ENCODE data around the gene TTC17. TPM values are rescaled to one million over a fixed set of nuclear protein-coding genes. Genes with fewer than 3 reads are reported as not detected.
"Not testable (repeated sequence)": the region's sequence is repeated elsewhere in the genome, so short reads cannot be mapped to it uniquely, and the experiment has no call there.

TTC17 gene
- total and polyA plus RNA-seq, 10 donors: 31.1 to 208 (median 109) TPM

GRCh38 chr11:43316451-43316850 lies 42.3 kb upstream of the TTC17 start:
- Histone ChIP-seq H3K27me3 (replicated peaks in 1 of 7) (no peaks in the 10 kb centered on the region), H3K4me3 (no peak overlapping the region), H3K36me3 (peaks cover 0 to 46% (median 32%) of the 10 kb centered on the region in 6 donors), H3K9me3 (no peaks in the 10 kb centered on the region), H3K27ac (no peak overlapping the region), H3K4me1 (peaks cover 25 to 56% (median 47%) of the 10 kb centered on the region in 6 donors)
- 60 to 82% (median 67%) methylated on average over 6 of the region's 6 CpGs for WGBS, 5 donors
- intact Hi-C loops (cut with DNase I; ENCODE audit: low total_unique reads): no loop called here
- TF ChIP-seq CTCF (IDR thresholded peaks at IDR 0.05 in 8 of 11, conservative IDR thresholded peaks at IDR 0.05 in 3 of 11): no peak
- no peak for TF ChIP-seq POLR2AphosphoS5 (IDR thresholded peaks at IDR 0.05)
- no peak for TF ChIP-seq POLR2A (IDR thresholded peaks at IDR 0.05)
- no peak for DNase-seq

- Histone ChIP-seq H3K4me3 (no peak overlapping the region), H3K27ac (no peak overlapping the region), H3K36me3 (peaks cover 10 to 100% (median 97%) of the 10 kb centered on the region in 6 donors), H3K27me3 (replicated peaks in 1 of 7) (no peaks in the 10 kb centered on the region), H3K4me1 (no peaks in the 10 kb centered on the region), H3K9me3 (no peaks in the 10 kb centered on the region)
- WGBS, 5 donors: 80 to 94% (median 89%) methylated on average over 2 of the region's 2 CpGs
- TF ChIP-seq CTCF (IDR thresholded peaks at IDR 0.05 in 8 of 11, conservative IDR thresholded peaks at IDR 0.05 in 3 of 11) (no peak), POLR2A (IDR thresholded peaks at IDR 0.05) (no peak), POLR2AphosphoS5 (IDR thresholded peaks at IDR 0.05) (no peak)
- DNase-seq: no peak
- intact Hi-C loops (cut with DNase I; ENCODE audit: low total_unique reads): no loop called here
Measured at GRCh38 chr11:43327987-43328386, 30.7 kb upstream of the TTC17 start.

- 94 to 100% (median 99%) methylated on average over 2 of the region's 2 CpGs for WGBS, 5 donors
- Histone ChIP-seq H3K4me1 (no peaks in the 10 kb centered on the region), H3K4me3 (no peak overlapping the region), H3K36me3 (peaks cover 10 to 100% (median 96%) of the 10 kb centered on the region in 6 donors), H3K27me3 (replicated peaks in 1 of 7) (no peaks in the 10 kb centered on the region), H3K9me3 (no peaks in the 10 kb centered on the region), H3K27ac (no peak overlapping the region)
- intact Hi-C loops (cut with DNase I; ENCODE audit: low total_unique reads): no loop called here
- DNase-seq: no peak
- TF ChIP-seq POLR2A (IDR thresholded peaks at IDR 0.05) (no peak), CTCF (IDR thresholded peaks at IDR 0.05 in 8 of 11, conservative IDR thresholded peaks at IDR 0.05 in 3 of 11) (no peak), POLR2AphosphoS5 (IDR thresholded peaks at IDR 0.05) (no peak)
Measured at GRCh38 chr11:43328482-43328881, 30.2 kb upstream of the TTC17 start.

- TF ChIP-seq POLR2AphosphoS5 (IDR thresholded peaks at IDR 0.05) (no peak), CTCF (IDR thresholded peaks at IDR 0.05 in 8 of 11, conservative IDR thresholded peaks at IDR 0.05 in 3 of 11) (no peak), POLR2A (IDR thresholded peaks at IDR 0.05) (no peak)
- Histone ChIP-seq H3K4me1 (no peaks in the 10 kb centered on the region), H3K27ac (no peak overlapping the region), H3K36me3 (peaks cover 0 to 72% (median 46%) of the 10 kb centered on the region in 6 donors), H3K27me3 (replicated peaks in 1 of 7) (no peaks in the 10 kb centered on the region), H3K9me3 (no peaks in the 10 kb centered on the region), H3K4me3 (no peak overlapping the region)
- no peak for DNase-seq
- intact Hi-C loops (cut with DNase I; ENCODE audit: low total_unique reads): no loop called here
Measured at GRCh38 chr11:43341159-43341558, 17.6 kb upstream of the TTC17 start.

- H3K36me3 ChIP-seq; H3K9me3 ChIP-seq; H3K27ac ChIP-seq; H3K4me3 ChIP-seq; H3K27me3 ChIP-seq (replicated peaks in 1 of 7); H3K4me1 ChIP-seq; intact Hi-C loops (cut with DNase I; ENCODE audit: low total_unique reads); DNase-seq: not testable (repeated sequence)
- 57 to 61% methylated on average over 3 to 6 of the region's 17 CpGs; no CpG with 5 or more reads in 3 of the 5 donors for WGBS, 5 donors
Measured at GRCh38 chr11:43351426-43351825, 7.3 kb upstream of the TTC17 start.

Measured in spleen (tissue), 11 donors.